Activated naive CD8-positive, alpha-beta T cell treated with anti-CD3 and anti-CD28 coated beads for 36 hours (primary cell): ENCODE results near the gene CACNA1G. TPM values are rescaled to one million over a fixed set of nuclear protein-coding genes. Genes with fewer than 3 reads are reported as not detected.

Experiments
- DNase-seq: peaks from one replicate; pipeline ENCODE4 v3.0.0; 2021
- H3K27ac Mint-ChIP-seq: one replicate; pipeline ENCODE4 v1.8.0; 2022; ENCODE audit warnings: mild to moderate bottlenecking, moderate library complexity, mixed read lengths
- H3K27me3 Mint-ChIP-seq: one replicate; pipeline ENCODE4 v1.8.0; 2022; ENCODE audit warnings: mild to moderate bottlenecking, mixed read lengths
- H3K36me3 Mint-ChIP-seq: one replicate; pipeline ENCODE4 v1.8.0; 2021; ENCODE audit warnings: mild to moderate bottlenecking, mixed read lengths
- H3K4me1 Mint-ChIP-seq: one replicate; pipeline ENCODE4 v1.8.0; 2021; ENCODE audit warnings: mixed read lengths
- H3K4me3 Mint-ChIP-seq: one replicate; pipeline ENCODE4 v1.8.0; 2022; ENCODE audit warnings: mild to moderate bottlenecking, moderate library complexity, mixed read lengths
- H3K9me3 Mint-ChIP-seq: one replicate; pipeline ENCODE4 v1.8.0; 2022; ENCODE audit warnings: mixed read lengths
- total RNA-seq, 2 experiments: library from RNA; stranded (reverse); gene quantifications; one replicate each; pipeline ENCODE4 v1.2.3, GENCODE V29; 2021

The CACNA1G gene
- total RNA-seq, 2 experiments from 2014 or later, result 0.06 TPM; not detected in 1

DNA sequence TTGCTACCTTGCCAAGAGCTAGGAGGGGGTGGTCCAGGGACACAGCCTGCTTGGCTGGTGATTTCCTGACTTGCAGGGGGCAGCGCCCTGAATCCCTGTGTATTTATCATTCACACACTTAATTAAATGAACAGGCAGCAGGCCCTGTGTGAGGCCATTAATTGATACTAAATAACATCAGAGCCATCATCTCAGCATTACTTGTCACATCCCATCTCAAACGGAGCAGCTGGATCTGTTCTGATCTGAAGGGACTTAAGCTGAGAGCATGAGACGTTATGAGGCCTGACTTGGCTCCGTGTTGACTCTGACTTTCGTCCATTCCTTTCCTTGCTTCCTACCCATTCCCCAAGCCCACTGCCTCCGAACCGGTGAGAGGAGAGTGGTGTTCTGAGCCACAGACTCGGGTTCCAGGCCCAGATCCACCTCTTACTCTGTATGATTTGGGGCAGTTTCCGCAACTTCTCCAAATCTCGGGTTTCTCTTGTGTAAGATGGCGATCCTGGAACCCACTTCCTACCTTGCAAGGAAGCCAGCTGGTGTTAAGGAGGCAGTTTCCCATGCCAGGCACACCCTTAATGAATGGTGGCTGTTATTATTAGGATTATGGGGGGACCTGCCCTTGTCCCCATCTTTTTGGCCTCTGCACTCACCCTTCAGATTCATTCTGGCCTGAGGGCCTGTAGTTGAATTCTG, 33.8 kb downstream of the CACNA1G start:
- H3K27ac Mint-ChIP-seq, result no peak overlapping the region

GRCh38 chr17:50594892-50595291, 34.4 kb downstream of the CACNA1G start:
- Mint-ChIP-seq H3K27ac (no peak overlapping the region), H3K9me3 (no peaks in the 10 kb centered on the region), H3K36me3 (no peaks in the 10 kb centered on the region), H3K4me3 (no peak overlapping the region), H3K4me1 (no peaks in the 10 kb centered on the region), H3K27me3 (no peaks in the 10 kb centered on the region)
- no peak for DNase-seq

More for the DNA sequence above, 33.8 kb downstream of the CACNA1G start:
- Mint-ChIP-seq H3K4me1 (no peaks in the 10 kb centered on the region), H3K27me3 (no peaks in the 10 kb centered on the region), H3K9me3 (no peaks in the 10 kb centered on the region), H3K4me3 (no peak overlapping the region), H3K36me3 (no peaks in the 10 kb centered on the region)
- DNase-seq, result no peak

DNA sequence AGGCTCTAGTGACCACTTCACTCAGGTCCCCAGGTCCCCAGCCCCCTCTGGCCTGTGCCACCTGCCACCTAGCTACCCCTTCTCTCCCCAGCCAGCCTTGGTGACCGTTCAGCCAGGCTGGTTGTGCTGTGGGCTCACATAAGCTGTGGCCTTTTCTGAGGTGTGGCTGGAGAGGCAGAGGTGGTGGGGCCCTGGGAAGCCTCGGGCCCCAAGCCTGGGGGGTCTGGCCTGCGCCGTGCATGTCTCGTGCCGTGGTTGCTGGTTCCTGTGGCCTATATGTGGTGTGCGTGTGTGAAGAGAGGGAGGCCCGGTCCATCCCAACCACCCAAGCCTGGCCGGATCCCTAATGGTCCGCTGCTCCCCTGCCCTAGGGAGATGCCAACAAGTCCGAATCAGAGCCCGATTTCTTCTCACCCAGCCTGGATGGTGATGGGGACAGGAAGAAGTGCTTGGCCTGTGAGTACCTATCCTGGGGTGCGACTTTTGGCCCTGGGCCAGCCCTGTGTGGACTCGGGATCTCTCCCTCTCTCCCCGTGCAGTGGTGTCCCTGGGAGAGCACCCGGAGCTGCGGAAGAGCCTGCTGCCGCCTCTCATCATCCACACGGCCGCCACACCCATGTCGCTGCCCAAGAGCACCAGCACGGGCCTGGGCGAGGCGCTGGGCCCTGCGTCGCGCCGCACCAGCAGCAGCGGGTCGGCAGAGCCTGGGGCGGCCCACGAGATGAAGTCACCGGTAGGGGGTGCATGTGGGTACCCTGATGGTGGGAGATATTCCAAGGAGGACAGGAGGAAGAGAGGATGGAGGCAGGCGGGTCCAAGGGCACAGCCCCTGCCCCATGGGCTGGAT, 35.9 kb downstream of the CACNA1G start:
- Mint-ChIP-seq H3K9me3 (no peaks in the 10 kb centered on the region), H3K4me1 (no peaks in the 10 kb centered on the region), H3K4me3 (no peak overlapping the region), H3K27ac (no peak overlapping the region), H3K27me3 (peaks cover 3% of the 10 kb centered on the region), H3K36me3 (no peaks in the 10 kb centered on the region)
- no peak for DNase-seq

DNA sequence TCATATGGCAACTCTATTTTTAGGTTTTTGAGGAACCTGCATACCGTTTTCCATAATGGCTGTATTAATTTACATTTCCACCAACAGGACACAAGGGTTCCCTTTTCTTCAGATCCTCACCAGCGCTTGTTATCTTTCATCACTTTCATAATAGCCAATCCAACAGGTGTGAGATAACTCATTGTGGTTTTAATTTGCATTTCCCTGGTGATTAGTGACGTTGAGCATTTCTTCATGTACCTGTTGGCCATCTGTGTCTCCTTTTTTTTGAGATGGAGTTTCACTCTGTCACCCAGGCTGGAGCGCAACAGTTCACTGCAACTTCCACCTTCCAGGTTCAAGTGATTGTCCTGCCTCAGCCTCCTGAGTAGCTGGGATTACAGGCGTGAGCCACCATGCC, 38.0 kb downstream of the CACNA1G start:
- no peak overlapping the region for H3K4me3 Mint-ChIP-seq
- no peaks in the 10 kb centered on the region for H3K9me3 Mint-ChIP-seq

DNA sequence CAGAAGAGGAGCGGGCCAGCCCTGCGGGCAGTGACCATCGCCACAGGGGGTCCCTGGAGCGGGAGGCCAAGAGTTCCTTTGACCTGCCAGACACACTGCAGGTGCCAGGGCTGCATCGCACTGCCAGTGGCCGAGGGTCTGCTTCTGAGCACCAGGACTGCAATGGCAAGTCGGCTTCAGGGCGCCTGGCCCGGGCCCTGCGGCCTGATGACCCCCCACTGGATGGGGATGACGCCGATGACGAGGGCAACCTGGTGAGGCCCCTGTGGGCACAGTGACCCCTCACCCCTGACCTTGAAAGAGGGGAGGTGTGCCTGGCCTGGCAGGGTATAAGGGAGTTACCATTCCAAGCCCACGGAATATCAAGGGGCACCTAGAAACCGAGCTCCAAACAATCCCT, 39.1 kb downstream of the CACNA1G start:
- Mint-ChIP-seq H3K9me3 (no peaks in the 10 kb centered on the region), H3K4me1 (no peaks in the 10 kb centered on the region), H3K36me3 (no peaks in the 10 kb centered on the region), H3K27me3 (peaks cover 12% of the 10 kb centered on the region), H3K4me3 (no peak overlapping the region), H3K27ac (no peak overlapping the region)
- DNase-seq, result no peak

More for the DNA sequence above, 38.0 kb downstream of the CACNA1G start:
- H3K36me3 Mint-ChIP-seq, result no peaks in the 10 kb centered on the region
- no peak for DNase-seq
- H3K27me3 Mint-ChIP-seq, result peaks cover 12% of the 10 kb centered on the region
- no peak overlapping the region for H3K27ac Mint-ChIP-seq
- no peaks in the 10 kb centered on the region for H3K4me1 Mint-ChIP-seq

- Mint-ChIP-seq H3K27me3 (peaks cover 21% of the 10 kb centered on the region), H3K36me3 (no peaks in the 10 kb centered on the region), H3K4me1 (no peaks in the 10 kb centered on the region), H3K4me3 (no peak overlapping the region), H3K9me3 (no peaks in the 10 kb centered on the region), H3K27ac (no peak overlapping the region)
- DNase-seq, result no peak
These were observed 41.4 kb downstream of the CACNA1G start for GRCh38 chr17:50601823-50602375.

DNA sequence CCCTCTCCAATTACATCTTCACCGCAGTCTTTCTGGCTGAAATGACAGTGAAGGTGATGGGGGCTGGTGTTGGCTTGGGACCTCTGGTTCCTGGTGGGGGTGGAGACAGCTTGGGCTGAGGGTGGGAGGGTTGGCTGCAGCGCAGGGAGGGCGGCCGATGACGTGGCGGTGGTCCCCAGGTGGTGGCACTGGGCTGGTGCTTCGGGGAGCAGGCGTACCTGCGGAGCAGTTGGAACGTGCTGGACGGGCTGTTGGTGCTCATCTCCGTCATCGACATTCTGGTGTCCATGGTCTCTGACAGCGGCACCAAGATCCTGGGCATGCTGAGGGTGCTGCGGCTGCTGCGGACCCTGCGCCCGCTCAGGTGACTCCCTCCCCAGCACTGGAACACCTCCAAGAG, 42.3 kb downstream of the CACNA1G start:
- Mint-ChIP-seq H3K4me3 (no peak overlapping the region), H3K9me3 (no peaks in the 10 kb centered on the region), H3K4me1 (no peaks in the 10 kb centered on the region), H3K36me3 (no peaks in the 10 kb centered on the region), H3K27me3 (peaks cover 21% of the 10 kb centered on the region), H3K27ac (no peak overlapping the region)
- DNase-seq, result no peak

DNA sequence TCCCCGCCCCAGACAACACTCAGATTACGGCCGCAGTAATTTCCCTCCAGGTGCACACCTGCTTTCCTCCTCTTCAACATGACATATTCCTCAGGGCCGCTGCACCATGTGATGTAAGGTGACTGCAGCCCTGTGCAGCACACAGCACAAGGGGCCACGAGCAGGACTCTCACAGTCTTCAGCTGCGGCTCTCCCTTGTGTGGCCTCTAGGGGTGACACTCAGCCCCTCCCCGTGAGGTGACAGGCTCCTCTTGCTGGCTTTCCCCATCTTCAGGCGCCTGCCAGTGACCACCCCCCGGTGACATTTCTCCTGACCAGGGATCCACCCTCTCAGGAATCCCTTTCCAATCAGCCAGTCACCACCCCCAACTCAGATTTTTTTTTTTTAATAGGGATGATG, 42.8 kb downstream of the CACNA1G start:
- Mint-ChIP-seq H3K36me3 (no peaks in the 10 kb centered on the region), H3K27ac (no peak overlapping the region), H3K4me3 (no peak overlapping the region), H3K27me3 (peaks cover 21% of the 10 kb centered on the region), H3K4me1 (no peaks in the 10 kb centered on the region), H3K9me3 (no peaks in the 10 kb centered on the region)
- DNase-seq, result no peak

DNA sequence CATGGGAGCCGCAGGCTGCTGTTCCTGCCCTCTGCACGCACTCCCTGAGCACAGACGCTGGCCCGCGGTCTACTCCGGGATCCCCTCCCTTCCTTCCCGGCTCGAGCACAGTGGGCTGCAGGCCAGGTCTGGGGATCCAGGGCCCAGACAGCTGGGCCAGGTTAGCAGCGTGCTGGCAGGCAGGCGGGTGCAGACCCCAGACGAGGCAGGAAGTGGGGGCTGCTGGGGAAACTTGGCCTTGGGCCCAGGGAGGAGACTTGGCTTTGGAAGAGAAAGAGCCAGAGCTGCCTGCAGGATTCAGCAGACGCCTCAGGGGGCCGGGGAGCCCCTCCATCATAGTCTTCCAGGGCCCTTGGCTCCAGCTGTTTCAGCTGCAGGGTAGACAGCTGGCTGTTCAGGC, 44.0 kb downstream of the CACNA1G start:
- H3K36me3 Mint-ChIP-seq, result no peaks in the 10 kb centered on the region
- H3K27me3 Mint-ChIP-seq, result peaks cover 21% of the 10 kb centered on the region
- H3K4me3 Mint-ChIP-seq, result no peak overlapping the region
- no peaks in the 10 kb centered on the region for H3K9me3 Mint-ChIP-seq
- H3K27ac Mint-ChIP-seq, result no peak overlapping the region
- H3K4me1 Mint-ChIP-seq, result no peaks in the 10 kb centered on the region
- DNase-seq, result no peak

- Mint-ChIP-seq H3K4me3 (no peak overlapping the region), H3K36me3 (no peaks in the 10 kb centered on the region), H3K9me3 (no peaks in the 10 kb centered on the region), H3K27ac (no peak overlapping the region), H3K4me1 (no peaks in the 10 kb centered on the region), H3K27me3 (peaks cover 21% of the 10 kb centered on the region)
- no peak for DNase-seq
These were observed 44.9 kb downstream of the CACNA1G start for GRCh38 chr17:50605429-50605828.

DNA sequence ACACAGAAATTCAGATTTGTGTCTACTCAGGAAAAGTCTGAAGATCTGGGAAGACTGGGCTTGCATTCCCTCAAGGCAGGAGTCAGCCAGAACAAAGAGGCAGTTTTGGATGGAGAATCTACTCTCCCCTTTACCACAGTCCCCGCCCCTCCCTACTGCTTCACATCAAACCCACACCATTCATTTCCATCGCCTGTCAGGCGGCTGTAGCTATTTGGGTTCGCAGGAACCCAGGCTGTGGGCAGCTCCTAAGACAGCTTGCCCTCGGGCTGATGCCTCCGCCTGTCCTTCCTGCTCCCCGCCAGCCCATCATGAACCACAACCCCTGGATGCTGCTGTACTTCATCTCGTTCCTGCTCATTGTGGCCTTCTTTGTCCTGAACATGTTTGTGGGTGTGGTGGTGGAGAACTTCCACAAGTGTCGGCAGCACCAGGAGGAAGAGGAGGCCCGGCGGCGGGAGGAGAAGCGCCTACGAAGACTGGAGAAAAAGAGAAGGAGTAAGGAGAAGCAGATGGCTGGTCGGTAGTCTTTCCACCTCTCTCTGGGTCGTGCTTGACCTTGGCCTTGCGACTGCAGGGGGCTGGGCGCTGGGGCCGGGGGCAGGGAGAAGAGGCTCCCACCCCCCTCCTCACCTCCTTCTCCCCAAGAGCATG, 47.1 kb downstream of the CACNA1G start:
- no peak overlapping the region for H3K4me3 Mint-ChIP-seq
- H3K27me3 Mint-ChIP-seq, result peaks cover 13% of the 10 kb centered on the region
- no peaks in the 10 kb centered on the region for H3K9me3 Mint-ChIP-seq
- no peak overlapping the region for H3K27ac Mint-ChIP-seq
- no peak for DNase-seq
- no peaks in the 10 kb centered on the region for H3K36me3 Mint-ChIP-seq
- H3K4me1 Mint-ChIP-seq, result no peaks in the 10 kb centered on the region

DNA sequence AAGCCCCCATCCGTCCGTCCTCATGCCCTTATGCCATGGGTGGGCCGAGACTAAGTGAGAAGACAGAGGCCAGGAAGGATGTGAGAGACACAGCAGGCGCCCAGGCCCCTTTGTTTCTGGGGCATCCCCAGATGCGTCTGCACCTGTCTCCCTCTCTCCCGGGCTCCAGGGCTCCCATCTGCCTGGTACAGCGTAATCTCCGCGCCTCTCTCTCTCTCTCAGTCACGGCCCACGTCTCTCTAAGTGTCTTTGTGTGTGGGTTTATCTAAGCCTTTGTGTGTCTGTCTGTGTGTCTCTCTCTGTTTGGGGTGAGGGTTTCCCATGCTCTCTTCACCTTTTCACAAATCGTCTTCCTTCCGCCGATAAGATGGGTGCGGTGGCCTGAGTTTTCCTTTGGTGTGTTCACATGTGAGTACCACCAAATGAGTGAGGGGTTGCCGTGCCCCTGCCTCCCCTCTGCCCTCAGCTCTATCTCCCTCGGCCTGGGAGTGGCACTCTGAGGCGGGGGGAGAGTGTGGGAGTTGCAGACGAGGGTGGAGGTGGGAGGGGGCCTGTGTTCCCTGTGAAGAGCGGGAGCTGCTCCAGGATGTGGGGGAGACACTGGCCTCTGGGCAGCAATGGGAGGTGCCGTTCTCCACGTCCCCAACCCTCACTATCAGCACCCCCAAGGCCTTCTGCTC, 48.3 kb downstream of the CACNA1G start:
- H3K4me3 Mint-ChIP-seq, result no peak overlapping the region
- peaks cover 10% of the 10 kb centered on the region for H3K27me3 Mint-ChIP-seq
- no peak for DNase-seq

GRCh38 chr17:50609380-50610074, 49.0 kb downstream of the CACNA1G start:
- peaks cover 14% of the 10 kb centered on the region for H3K27me3 Mint-ChIP-seq
- H3K9me3 Mint-ChIP-seq, result no peaks in the 10 kb centered on the region
- no peak for DNase-seq
- no peak overlapping the region for H3K27ac Mint-ChIP-seq
- no peaks in the 10 kb centered on the region for H3K36me3 Mint-ChIP-seq
- H3K4me1 Mint-ChIP-seq, result peaks cover 5% of the 10 kb centered on the region
- H3K4me3 Mint-ChIP-seq, result no peak overlapping the region

More for the DNA sequence above, 48.3 kb downstream of the CACNA1G start:
- Mint-ChIP-seq H3K36me3 (no peaks in the 10 kb centered on the region), H3K27ac (no peak overlapping the region), H3K9me3 (no peaks in the 10 kb centered on the region), H3K4me1 (no peaks in the 10 kb centered on the region)

DNA sequence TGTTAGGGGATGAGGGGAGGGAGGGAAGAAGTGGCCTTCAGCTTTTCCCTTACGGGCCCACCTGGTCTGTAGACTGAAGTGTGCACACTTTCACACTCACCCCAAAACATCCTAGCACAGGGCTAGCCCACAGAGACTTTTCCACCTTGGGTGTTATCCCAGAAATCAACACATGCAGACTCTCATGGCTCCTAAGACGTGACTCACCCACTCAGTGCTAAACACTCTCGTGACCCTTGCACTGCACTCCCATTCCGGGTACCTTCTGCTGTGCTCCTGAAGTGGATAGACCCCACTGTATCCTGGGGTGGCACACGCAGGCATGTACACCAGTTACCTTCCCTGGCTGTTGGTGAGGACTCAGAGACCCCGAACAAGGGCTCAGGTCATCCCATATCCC, 51.1 kb downstream of the CACNA1G start:
- no peak for DNase-seq
- no peak overlapping the region for H3K27ac Mint-ChIP-seq
- H3K4me1 Mint-ChIP-seq, result peaks cover 5% of the 10 kb centered on the region
- H3K4me3 Mint-ChIP-seq, result no peak overlapping the region
- H3K36me3 Mint-ChIP-seq, result no peaks in the 10 kb centered on the region
- H3K27me3 Mint-ChIP-seq, result peaks cover 5% of the 10 kb centered on the region
- no peaks in the 10 kb centered on the region for H3K9me3 Mint-ChIP-seq
